ENCODE results near the gene EP400.

EP400 gene

GRCh38 chr12:132105467-132105866 lies 155.7 kb downstream of the EP400 start:
- no peak overlapping the region for H3K9ac ChIP-seq (ENCODE audit: low read length)
- no peaks in the 10 kb centered on the region for H3K27me3 ChIP-seq (ENCODE audit: low read length)
- no peak overlapping the region for H3K27ac ChIP-seq (ENCODE audit: low read depth, low read length)
- no peaks in the 10 kb centered on the region for H3F3A ChIP-seq (ENCODE audit: insufficient read depth)
- H3K9me3 ChIP-seq (ENCODE audit: insufficient read depth, low read length): no peaks in the 10 kb centered on the region
- H3K36me3 ChIP-seq (ENCODE audit: low read length): no peaks in the 10 kb centered on the region
- no peak overlapping the region for H2AFZ ChIP-seq (ENCODE audit: low read depth, low read length, severe bottlenecking)
- no peaks in the 10 kb centered on the region for H3K79me2 ChIP-seq (ENCODE audit: insufficient read depth, low read length)
- H3K9me2 ChIP-seq (replicated peaks; ENCODE audit: insufficient read depth, low read length): no peaks in the 10 kb centered on the region
- TF ChIP-seq, protein P1, sequence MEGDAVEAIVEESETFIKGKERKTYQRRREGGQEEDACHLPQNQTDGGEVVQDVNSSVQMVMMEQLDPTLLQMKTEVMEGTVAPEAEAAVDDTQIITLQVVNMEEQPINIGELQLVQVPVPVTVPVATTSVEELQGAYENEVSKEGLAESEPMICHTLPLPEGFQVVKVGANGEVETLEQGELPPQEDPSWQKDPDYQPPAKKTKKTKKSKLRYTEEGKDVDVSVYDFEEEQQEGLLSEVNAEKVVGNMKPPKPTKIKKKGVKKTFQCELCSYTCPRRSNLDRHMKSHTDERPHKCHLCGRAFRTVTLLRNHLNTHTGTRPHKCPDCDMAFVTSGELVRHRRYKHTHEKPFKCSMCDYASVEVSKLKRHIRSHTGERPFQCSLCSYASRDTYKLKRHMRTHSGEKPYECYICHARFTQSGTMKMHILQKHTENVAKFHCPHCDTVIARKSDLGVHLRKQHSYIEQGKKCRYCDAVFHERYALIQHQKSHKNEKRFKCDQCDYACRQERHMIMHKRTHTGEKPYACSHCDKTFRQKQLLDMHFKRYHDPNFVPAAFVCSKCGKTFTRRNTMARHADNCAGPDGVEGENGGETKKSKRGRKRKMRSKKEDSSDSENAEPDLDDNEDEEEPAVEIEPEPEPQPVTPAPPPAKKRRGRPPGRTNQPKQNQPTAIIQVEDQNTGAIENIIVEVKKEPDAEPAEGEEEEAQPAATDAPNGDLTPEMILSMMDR (IDR thresholded peaks at IDR 0.05; ENCODE audit: insufficient read depth, low read length, poor library complexity, severe bottlenecking): no peak
- TF ChIP-seq EZH2phosphoT487 (conservative IDR thresholded peaks at IDR 0.05; ENCODE audit: low read length): no peak
- no peaks in the 10 kb centered on the region for H4K20me1 ChIP-seq (ENCODE audit: low read depth, low read length)
- H3K4me3 ChIP-seq (ENCODE audit: insufficient read depth, low read length, poor library complexity, severe bottlenecking): no peak overlapping the region
- no peak overlapping the region for H3K4me2 ChIP-seq (ENCODE audit: low read depth, low read length, poor library complexity, severe bottlenecking)

DNA sequence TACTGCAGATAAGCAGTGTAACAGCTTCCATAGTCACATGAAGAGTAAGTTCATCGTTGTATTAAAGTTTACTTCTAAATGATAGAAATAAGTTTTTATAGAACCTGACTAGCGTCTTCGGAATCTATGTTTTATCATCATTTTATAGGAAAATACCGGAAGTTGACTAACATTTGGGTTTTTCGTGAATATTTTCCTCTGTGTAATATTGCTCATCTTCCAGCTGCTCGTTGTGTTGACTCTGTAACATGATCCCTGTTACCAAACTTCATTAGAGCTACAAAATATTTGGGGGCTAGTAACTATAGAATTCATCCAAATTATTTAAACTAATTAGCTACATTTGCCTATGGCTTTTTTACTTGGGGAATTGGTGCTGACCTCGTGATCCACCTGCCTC lies 157.2 kb downstream of the EP400 start:
- Histone ChIP-seq H3K4me2 (ENCODE audit: low read depth, low read length, poor library complexity, severe bottlenecking) (no peak overlapping the region), H3F3A (ENCODE audit: insufficient read depth) (no peaks in the 10 kb centered on the region), H3K79me2 (ENCODE audit: insufficient read depth, low read length) (no peaks in the 10 kb centered on the region), H3K9me3 (ENCODE audit: insufficient read depth, low read length) (no peaks in the 10 kb centered on the region), H3K27me3 (ENCODE audit: low read length) (no peaks in the 10 kb centered on the region), H4K20me1 (ENCODE audit: low read depth, low read length) (no peaks in the 10 kb centered on the region), H2AFZ (ENCODE audit: low read depth, low read length, severe bottlenecking) (no peak overlapping the region), H3K27ac (ENCODE audit: low read depth, low read length) (no peak overlapping the region), H3K9me2 (replicated peaks; ENCODE audit: insufficient read depth, low read length) (no peaks in the 10 kb centered on the region), H3K9ac (ENCODE audit: low read length) (no peak overlapping the region), H3K36me3 (ENCODE audit: low read length) (no peaks in the 10 kb centered on the region), H3K4me3 (ENCODE audit: insufficient read depth, low read length, poor library complexity, severe bottlenecking) (no peak overlapping the region)
- TF ChIP-seq, protein P1 (IDR thresholded peaks at IDR 0.05; ENCODE audit: insufficient read depth, low read length, poor library complexity, severe bottlenecking): no peak
- TF ChIP-seq EZH2phosphoT487 (conservative IDR thresholded peaks at IDR 0.05; ENCODE audit: low read length): no peak

DNA sequence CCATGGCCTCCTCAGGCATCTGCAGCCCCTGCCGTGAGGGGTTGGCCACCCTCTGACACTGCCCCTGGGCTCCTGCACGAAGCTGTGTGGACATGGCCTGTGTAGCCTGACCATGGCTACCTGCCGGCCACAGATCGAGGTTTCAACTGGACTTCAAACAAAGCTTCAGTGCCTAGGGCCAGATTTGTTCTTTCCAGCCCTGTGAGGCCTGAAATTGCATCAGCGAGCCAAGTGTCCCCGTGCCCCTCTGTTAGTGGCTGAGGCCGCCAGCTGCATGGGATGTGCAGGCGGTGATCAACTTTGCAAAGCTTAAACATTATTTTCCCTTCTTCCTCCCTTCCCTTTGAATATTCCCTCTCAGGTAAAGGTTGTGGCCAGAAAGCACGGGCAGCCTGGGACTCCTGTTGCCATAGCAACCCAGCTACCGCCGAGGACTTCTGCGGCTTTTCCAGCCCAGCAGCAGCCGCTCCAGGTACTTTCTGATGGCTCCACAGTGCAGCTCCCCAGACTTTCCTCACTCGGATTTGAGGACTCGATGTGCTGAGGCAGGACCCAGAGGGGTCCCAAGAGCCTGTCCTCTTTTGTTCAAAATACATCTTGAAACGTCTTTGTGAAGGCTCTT lies 158.6 kb downstream of the EP400 start:
- Histone ChIP-seq H3K27me3 (ENCODE audit: low read length) (no peaks in the 10 kb centered on the region), H4K20me1 (ENCODE audit: low read depth, low read length) (no peaks in the 10 kb centered on the region), H2AFZ (ENCODE audit: low read depth, low read length, severe bottlenecking) (no peak overlapping the region), H3K9me2 (replicated peaks; ENCODE audit: insufficient read depth, low read length) (no peaks in the 10 kb centered on the region), H3K36me3 (ENCODE audit: low read length) (no peaks in the 10 kb centered on the region), H3K9me3 (ENCODE audit: insufficient read depth, low read length) (no peaks in the 10 kb centered on the region), H3K79me2 (ENCODE audit: insufficient read depth, low read length) (no peaks in the 10 kb centered on the region), H3K27ac (ENCODE audit: low read depth, low read length) (no peak overlapping the region), H3K9ac (ENCODE audit: low read length) (no peak overlapping the region), H3K4me3 (ENCODE audit: insufficient read depth, low read length, poor library complexity, severe bottlenecking) (no peak overlapping the region), H3F3A (ENCODE audit: insufficient read depth) (no peaks in the 10 kb centered on the region), H3K4me2 (ENCODE audit: low read depth, low read length, poor library complexity, severe bottlenecking) (no peak overlapping the region)
- TF ChIP-seq, protein P1 (IDR thresholded peaks at IDR 0.05; ENCODE audit: insufficient read depth, low read length, poor library complexity, severe bottlenecking): no peak
- TF ChIP-seq EZH2phosphoT487 (conservative IDR thresholded peaks at IDR 0.05; ENCODE audit: low read length): no peak
